Sigmoid colon (tissue), 4 donors: ENCODE results near the gene PATJ.

Experiments used
- EP300 ChIP-seq, 4 donors: sonication (generic); formaldehyde crosslinking; IDR thresholded peaks; one replicate each; pipeline ENCODE4 v1.6.1; 2017; ENCODE audit warnings: antibody characterized with exemption in 4 of 4
- POLR2A ChIP-seq, 2 donors: fragments of 450-650 bp; IDR thresholded peaks; one replicate each; pipeline ENCODE4 v1.6.1; 2016; ENCODE audit warnings: antibody characterized with exemption in 2 of 2, mild to moderate bottlenecking in 2 of 2, moderate library complexity in 2 of 2

DNA sequence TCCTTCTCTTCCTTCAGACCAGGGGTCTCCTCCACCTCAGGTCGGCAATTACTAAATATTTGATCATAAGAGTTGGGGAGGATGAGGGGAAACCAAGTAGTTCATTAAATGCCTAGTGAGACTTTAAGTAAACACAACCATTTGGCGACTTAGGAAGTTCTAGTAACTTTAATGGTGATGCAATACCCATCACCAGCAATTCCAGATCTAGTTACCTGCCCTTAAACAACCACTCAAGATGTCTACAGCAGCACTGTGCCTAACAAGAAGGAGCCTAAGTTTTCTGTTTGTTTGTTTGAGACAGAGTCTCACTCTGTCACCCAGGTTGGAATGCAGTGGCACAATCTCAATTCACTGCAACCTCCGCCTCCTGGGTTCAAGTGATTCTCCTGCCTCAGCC is 395.7 kb downstream of the PATJ start:
- TF ChIP-seq POLR2A (IDR thresholded peaks at IDR 0.05) (no peak), EP300 (IDR thresholded peaks at IDR 0.05) (no peak)
